ENCODE results near the gene ZNF827. TPM values are rescaled to one million over a fixed set of nuclear protein-coding genes. Genes with fewer than 3 reads are reported as not detected.
"Not testable (repeated sequence)": the region's sequence is repeated elsewhere in the genome, so short reads cannot be mapped to it uniquely, and the experiment has no call there.

ZNF827 gene
- polyA plus RNA-seq, 3 donors = 26.5 to 38.1 (median 30.5) TPM

DNA sequence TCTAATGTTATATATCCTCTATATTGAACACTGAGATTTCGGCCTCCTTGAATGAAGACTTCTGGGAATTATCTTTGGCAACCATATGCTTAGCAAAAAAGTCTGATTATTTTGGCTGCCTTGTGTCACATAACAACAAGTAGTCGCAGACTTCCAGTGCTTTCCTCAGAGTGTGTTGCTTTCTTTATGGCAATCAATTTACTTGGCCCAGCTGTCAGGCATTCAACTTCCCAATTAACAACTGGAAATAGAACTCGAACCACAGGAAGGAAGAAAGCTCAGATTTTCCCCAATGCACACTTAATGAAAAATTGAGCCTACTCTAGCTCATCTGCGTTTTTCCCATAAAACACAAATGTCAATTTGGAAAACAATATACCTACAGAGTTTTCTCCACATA, 71.6 kb downstream of the ZNF827 start:
- DNase-seq (ENCODE audit: low read depth in 3 of 3, low spot score in 2 of 3) = no peak

DNA sequence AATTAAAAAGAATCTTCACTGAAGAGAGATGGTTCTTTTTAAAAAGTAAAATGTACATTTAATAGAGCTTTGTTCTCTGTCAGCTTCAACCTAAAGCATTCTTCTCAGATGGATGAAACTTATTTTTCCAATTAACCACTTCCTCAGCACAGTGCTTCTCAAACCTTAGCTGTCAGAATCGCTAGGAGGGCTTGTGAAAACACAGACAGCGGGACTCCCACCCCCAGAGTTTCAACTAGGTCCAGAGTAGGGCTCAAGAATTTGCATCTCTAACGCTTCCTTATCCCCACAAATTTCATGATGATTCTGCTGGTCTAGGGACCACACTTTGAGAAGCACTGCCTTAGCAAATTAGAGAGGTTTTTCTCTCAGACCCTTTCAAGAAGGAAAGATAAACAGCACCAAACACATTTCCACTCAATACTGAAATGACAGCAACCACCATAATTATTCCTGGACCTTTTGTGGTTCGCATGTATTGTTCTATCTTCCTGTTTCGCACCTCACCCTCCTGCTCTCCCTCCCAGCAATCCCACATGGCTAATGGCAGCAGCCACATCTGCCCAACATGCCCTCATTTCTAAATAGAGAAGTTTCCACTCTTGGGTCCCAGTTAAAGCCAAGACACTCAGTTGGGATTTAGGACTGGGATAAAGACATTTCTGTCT, 73.2 kb downstream of the ZNF827 start:
- no peak for DNase-seq (ENCODE audit: low read depth in 3 of 3, low spot score in 2 of 3)

DNA sequence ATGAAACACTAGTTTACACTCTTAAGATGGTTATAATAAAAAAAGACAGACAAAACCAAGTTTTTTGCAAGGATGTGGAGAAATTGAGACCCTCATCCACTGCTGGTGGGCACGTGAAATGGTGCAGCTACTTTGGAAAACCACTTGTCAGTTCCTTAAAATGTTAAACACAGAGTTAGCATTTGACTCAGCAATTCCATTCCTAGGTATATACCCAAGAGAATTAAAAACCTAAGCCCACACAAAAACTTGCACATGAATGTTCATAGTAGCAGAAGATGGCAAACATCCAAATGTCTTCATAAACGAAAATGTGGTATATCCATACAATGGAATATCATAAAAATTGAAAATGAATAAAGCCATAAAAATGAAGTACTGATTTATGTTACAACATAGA, 75.4 kb downstream of the ZNF827 start:
- DNase-seq (ENCODE audit: low read depth in 3 of 3, low spot score in 2 of 3) = no peak

DNA sequence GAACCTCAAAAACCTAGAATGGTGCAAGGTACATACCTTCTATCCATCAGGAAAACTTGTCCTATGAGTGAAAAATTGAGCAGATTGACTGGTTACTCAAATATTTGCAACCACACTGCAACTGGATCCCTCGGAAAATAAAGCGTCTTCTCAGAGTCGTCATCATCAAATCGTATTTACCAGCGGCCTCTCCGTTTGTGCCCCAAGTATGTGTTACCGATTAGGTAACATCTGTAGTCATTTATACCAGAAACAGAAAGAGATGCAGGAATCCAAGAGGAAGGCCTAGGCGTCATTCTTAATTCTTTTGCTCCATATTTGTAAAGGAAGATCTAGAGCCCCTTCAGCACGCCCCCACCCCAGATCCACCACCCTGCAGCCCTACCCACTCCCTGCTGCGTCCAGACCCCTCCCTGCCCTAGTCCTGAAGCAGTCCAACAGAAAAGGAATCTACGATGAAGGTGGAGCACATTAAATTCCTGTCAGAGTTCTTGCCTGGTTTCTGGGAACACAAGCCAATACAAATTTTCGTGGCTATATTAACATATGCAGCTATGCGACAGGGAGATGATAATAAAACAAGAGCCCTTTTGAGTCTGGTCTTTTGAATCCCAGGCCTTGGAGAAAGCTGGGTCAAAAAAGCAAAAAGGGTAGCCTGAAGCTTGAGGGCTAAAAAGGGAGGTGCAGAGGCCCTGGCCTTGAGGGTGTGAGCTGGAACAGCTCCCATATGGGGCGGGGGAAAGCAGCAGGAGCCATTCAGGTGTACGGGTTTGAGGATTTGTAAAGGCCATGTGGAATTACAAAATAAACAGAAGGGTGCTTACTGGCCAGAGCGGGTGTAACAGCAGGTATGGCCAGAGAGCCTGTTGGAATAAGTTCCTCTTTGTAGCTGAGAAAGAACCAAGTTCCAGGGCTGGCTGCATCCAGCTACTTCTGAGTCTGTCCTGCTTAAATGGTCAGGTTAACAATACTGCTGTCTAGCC, 77.0 kb downstream of the ZNF827 start:
- DNase-seq (ENCODE audit: low read depth in 3 of 3, low spot score in 2 of 3) = no peak

DNA sequence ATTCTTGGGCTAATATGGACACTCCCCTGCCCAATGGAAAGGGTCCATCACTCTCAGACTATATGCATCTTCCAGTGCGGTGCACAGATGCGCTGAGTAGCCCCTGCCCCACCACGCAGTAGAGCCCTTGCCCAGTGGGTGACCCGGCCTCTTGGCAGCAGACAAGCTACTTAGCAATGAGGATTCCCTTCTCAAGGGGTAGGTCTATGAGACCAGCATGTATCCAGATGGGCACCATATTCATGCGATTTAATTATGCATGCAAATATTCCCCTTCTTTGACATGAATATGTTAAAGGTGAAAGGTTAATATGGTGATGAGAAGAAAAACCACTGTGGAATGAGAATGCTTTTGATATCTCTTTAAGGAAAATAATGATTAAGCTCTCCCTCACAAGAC, 77.7 kb downstream of the ZNF827 start:
- DNase-seq (ENCODE audit: low read depth in 3 of 3, low spot score in 2 of 3) = no peak

DNA sequence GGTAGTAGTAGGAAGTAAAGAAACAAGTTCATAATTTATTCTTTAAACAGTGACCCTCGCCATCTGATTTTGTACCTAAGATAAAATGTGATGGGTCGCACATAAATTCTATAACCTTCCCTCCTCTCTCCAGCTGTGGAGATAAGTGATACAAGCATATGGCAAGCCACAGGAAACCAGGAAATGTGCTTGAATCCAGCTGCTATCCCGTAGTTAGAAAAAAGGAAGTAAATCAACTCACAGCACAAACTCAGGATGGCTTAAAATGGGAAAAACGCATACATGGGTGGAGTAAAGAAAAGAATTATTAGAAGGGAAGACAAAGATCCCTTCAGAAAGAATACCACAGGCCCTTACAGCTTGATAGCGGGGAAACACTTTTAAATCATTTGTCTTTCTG, 78.2 kb downstream of the ZNF827 start:
- no peak for DNase-seq (ENCODE audit: low read depth in 3 of 3, low spot score in 2 of 3)

DNA sequence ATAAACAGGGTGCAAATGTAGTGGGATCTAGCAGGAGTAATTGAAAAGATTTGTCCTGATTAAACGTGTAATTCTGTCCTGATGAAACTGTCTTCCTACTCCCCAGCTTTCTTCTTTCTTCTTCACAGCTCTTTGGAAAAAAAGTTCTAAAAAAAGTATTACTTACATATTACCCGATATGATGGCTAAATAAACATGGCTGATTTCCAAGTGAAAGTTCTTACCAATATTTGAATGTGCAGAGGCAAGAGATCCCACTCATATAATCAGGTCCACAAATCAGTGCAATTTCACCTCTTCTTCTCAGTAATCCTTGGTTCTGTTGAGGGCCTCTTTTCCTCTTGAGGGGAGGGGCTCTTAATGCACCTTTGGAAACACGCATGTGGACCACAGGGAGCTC, 78.7 kb downstream of the ZNF827 start:
- no peak for DNase-seq (ENCODE audit: low read depth in 3 of 3, low spot score in 2 of 3)

DNA sequence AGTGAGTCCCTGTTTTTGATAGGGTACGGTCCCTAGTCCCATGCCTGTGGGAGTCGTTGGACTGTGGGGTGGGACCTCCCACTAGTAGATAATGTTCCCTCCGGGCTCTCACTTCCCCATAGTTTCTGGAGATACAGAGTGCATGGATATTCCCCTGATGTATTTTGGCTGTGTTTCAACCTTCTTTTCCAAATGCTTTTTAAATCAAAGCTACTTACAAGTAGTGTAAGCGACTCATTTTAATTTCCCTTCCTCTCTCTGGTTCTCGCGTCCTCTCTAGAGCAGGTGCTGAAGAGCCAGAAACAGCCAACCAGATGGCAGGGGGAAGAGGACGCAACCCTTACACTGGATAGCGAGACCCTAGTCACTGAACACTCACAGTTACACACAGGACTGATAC, 79.2 kb downstream of the ZNF827 start:
- no peak for DNase-seq (ENCODE audit: low read depth in 3 of 3, low spot score in 2 of 3)

DNA sequence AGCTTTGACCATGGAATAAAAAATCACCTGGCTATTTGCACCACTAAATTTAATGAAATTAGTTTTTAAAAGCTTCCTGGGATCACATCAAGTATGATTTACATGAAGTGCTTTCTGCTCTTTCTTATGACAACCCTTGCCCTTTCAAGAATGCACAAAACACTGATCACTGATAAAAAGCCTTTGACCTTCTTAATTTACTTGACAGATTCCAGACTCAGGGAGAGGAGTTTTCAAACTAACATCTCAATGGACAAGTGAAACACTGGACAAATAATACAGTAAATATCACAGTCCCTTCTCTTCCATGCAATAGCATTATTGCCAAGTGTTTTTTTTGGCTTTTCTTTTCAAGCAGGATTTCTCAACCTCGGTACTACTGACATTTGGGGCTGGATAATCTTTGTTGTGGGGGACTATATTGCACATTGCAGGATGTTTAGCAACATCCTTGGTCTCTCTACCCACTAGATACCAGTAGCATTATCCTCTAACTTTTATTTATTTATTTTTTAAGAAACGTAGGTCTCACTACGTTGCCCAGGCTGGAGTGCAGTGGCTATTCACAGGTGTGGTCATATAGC, 86.3 kb downstream of the ZNF827 start:
- DNase-seq (ENCODE audit: low read depth in 3 of 3, low spot score in 2 of 3) = no peak

DNA sequence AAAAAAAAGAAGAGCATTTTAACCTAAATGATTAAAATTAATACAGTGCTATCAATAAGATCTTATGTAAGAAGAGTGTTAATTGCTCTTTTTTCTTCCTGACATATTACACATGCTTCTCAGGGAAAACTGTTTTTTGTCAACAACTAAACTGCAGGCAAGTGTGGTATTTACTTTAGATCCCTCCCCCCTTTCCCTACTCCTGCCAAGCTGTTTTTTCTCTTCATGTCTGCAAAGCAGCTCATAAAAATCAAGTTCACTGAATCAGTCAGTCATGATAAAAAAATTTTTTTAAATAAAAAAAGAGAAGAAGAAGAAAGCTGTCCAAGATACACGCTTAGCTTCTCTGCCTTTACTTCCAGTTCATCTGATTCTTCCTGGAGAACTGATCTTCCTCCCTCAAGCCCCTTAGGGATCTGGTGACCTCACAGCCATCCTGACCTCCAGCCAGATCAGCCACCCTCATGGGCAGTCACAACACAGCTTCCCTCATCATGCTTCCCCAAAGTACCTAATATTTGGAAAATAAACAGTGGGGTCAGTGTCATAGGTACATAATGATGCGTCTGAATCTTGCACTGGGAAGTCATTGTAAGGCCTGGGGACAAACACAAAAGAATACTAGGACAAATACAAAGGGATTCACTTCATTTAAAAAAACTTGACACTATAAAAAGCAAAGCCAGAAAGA, 87.0 kb downstream of the ZNF827 start:
- no peak for DNase-seq (ENCODE audit: low read depth in 3 of 3, low spot score in 2 of 3)

DNA sequence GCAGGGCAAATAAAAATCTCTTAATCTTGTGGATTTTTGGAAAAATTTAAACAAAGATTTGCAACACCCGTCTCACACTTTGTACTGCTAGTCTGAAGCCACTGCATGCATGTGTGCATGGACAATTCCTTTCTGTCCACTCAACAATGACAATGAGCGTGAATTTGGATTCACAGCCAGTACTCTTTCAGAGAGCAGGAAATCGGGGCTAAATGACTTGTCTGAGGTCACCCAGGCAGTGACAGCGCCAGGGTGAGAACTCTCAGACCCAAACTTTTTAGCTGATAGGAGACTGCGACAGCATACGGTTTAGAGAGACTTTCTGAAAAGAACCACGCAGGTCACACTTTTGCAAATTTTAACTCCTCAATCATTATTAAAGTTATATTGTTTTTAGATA, 90.9 kb downstream of the ZNF827 start:
- no peak for DNase-seq (ENCODE audit: low read depth in 3 of 3, low spot score in 2 of 3)

DNA sequence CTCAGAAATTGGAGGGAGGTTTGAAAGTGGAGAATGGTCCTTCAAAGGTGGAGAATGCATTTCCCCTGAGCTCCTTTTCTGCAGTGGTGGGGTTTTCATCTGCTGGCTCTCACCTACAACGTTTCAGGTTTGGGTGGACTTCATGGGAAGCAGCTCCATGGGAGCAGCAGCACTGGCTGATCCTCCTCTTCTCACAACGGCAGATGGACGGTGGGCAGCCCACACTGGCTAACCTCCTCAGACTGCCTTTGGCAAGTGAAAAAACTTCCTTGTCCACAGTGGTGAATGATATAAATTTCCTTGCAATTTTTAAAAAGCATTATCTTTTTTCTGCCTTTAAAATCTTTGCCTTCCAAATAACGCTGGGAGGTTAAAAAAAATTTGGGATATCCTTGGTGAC, 93.5 kb downstream of the ZNF827 start:
- no peak for DNase-seq (ENCODE audit: low read depth in 3 of 3, low spot score in 2 of 3)

DNA sequence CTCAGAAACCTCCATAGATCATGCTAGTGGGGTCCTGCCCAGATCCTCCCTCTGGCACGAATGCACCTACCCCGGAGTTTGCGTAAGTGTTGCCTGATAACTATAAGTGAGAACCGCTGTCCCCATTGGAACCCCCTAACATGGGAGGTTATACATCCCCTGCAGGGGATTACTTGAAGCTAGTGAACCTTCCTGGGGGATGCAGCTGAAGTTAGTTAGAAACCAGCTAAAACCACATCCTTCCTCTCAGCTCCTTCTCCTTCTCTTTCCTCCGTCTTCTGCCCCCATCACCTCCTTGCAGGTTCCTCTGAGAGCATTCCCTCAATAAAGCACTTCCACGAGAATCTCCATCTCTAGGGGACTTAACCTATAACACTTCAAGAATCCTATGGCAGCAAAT, 95.0 kb downstream of the ZNF827 start:
- no peak for DNase-seq (ENCODE audit: low read depth in 3 of 3, low spot score in 2 of 3)

DNA sequence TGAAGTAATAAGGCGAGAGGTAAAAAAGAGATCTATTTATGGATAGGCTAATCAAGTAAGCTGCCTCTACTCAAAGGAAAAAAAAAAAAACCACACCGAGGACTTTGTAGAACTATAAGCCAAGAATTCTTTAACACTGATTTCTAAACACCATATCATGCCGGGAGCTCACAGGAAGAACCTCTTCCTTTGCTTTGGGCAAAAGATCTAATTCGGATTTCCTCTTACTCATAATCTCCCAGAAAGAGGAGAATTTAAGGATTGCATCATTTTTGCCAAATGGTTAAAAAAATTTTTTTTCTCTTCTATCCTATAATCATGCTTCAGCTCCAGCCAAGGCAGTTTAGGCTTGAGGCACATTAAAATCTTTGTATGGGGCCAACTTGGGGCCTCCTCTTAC, 95.5 kb downstream of the ZNF827 start:
- DNase-seq (ENCODE audit: low read depth in 3 of 3, low spot score in 2 of 3) = no peak

DNA sequence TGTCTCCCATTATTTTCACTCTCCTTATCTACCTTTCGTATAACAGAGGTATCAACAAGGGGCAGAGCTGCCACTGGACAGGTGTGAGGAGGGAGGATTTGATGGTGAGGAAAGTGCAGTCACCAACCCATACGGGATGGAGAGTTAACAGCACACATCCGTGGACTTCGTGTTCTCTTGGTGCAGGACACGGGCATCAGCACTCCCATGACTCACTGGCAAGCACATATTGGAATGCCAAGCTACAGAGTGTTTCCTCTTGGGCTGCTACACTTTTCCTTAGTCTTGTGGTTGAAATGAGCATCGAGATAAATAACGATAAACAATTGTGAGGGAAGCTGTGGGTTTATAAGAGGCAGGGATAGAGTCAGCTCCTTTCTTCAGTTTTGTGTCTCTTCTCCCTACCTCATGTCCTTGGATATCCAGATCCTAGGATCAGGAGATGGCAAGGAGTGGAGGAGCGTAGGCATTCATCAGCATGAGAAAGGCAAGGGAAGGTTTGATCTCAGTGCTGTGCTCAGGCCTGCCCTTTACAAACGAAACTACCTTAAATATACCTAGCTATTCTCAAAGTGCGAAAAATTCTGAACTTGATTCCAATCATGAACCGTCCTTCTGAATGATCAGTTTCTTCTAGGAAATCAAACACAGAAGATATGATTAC, 96.3 kb downstream of the ZNF827 start:
- DNase-seq (ENCODE audit: low read depth in 3 of 3, low spot score in 2 of 3) = no peak

DNA sequence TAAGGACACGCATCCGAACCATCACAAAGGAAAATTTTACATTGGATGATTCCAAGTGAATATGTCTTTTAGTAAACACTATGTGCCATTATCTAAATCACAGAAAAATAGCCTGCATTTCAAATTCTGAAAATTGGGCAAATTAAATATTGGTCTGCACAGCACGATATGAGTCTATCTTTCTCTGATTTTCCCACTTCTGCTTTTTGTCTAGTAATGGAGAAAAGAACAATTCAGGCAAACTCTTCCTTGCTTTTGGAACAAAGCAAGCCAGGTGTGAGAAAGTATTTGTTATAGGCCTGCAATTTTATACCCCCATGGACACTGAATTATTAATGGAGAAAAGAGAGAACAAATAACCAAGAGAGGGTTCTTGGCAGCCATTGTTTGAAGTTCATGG, 97.8 kb downstream of the ZNF827 start:
- DNase-seq (ENCODE audit: low read depth in 3 of 3, low spot score in 2 of 3) = no peak

DNA sequence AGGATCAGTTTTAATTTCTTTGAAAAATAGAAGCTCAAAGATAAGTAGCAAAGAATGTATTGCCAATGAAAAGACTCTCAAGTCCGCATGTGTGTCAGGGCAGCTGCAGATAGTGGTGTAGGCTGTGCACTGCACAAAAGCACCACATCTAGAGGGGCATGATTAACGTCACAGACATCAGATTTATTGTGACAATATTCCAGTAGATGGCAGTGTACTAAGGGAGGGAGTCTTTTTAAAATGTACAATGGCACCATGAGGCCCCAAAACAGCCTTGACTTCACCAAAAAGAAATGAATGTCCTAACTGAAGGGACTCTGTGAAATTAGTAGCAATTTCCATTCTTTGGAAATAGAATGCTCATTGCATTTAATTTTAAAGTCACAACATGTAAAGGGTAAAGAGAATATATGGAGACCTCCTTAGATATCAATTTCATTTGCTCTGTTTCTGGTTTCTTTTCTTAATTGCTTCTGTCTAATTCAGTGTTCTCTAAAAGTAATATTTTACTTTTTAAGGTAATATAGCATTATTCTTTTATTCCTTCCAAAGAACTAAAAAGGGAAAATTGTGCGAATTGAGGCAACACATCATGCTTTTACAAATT, 98.4 kb downstream of the ZNF827 start:
- DNase-seq (ENCODE audit: low read depth in 3 of 3, low spot score in 2 of 3) = no peak

DNA sequence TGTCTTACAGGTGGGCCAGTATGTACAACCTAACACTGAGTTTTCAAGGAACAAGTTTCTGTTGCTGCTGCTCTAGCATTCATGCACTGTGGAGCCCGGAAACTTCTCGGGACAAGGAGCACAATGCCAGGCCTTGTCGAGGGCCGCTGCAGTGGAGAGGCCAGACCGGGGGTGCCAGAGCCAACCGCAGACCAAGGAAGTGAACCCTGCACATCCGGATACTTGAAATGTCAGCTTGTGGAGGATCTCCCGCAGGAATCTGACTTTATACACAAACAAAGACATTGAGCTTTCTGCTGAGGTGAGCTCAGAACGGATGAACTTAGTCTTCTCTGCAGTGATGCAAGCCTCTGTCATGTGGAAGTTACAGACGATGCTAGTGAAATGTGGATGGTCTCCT, 99.5 kb downstream of the ZNF827 start:
- no peak for DNase-seq (ENCODE audit: low read depth in 3 of 3, low spot score in 2 of 3)

DNA sequence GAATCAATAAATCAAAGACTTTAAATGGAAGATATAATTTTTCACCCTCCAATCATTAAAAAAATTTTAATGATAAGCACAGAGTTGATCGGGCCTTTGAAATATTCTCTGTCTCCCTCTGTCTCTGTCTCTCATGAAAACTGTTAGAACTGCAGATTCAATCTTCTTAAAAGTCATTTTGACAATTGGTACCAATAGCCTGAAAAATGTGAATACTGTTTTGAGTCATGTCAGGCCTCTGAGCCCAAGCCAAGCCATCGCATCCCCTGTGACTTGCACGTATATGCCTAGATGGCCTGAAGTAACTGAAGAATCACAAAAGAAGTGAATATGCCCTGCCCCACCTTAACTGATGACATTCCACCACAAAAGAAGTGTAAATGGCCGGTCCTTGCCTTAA, 106.2 kb downstream of the ZNF827 start:
- not testable (repeated sequence) for DNase-seq (ENCODE audit: low read depth in 3 of 3, low spot score in 2 of 3)

DNA sequence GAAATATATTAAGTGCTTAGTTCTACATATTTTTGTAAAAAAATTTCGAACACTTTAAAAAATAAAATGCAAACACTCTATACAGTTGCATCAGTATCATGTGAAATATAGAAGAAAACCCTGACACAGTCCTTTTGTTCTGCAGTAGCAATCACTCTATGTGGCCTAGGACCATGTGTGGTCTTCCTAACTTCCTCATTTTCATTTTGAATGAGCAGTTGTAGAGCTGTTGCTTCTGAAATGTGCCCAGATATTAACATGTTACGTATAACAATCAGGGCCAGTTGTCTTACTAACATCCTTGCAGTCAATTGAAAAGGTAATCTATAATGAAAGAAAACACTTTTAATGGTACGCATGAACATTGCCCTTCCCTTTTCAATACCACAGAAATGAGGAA, 107.9 kb downstream of the ZNF827 start:
- no peak for DNase-seq (ENCODE audit: low read depth in 3 of 3, low spot score in 2 of 3)
